ENCODE results near the gene AKAP8L. TPM values are rescaled to one million over a fixed set of nuclear protein-coding genes. Genes with fewer than 3 reads are reported as not detected.
A peak's percentile ranks its signal among the peaks of the same experiment; 100 is the strongest.
"Not testable (repeated sequence)": the region's sequence is repeated elsewhere in the genome, so short reads cannot be mapped to it uniquely, and the experiment has no call there.

Gene AKAP8L
- total RNA-seq, 2 experiments from 2014 or later = 70.6 to 71.6 TPM

GRCh38 chr19:15373644-15374043, 45.1 kb downstream of the AKAP8L start:
- peaks cover 17% of the 10 kb centered on the region for H3K4me1 Mint-ChIP-seq
- no peak overlapping the region for H3K27ac Mint-ChIP-seq
- H3K4me3 Mint-ChIP-seq = no peak overlapping the region
- no peaks in the 10 kb centered on the region for H3K9me3 Mint-ChIP-seq
- H3K27me3 Mint-ChIP-seq = no peaks in the 10 kb centered on the region
- peaks cover 30% of the 10 kb centered on the region for H3K36me3 Mint-ChIP-seq
- DNase-seq = no peak

GRCh38 chr19:15372891-15373301, 45.9 kb downstream of the AKAP8L start:
- H3K36me3 Mint-ChIP-seq = peaks cover 24% of the 10 kb centered on the region
- DNase-seq = no peak
- H3K27me3 Mint-ChIP-seq = no peaks in the 10 kb centered on the region
- H3K4me3 Mint-ChIP-seq = no peak overlapping the region
- H3K9me3 Mint-ChIP-seq = no peaks in the 10 kb centered on the region
- peaks cover 16% of the 10 kb centered on the region for H3K4me1 Mint-ChIP-seq
- H3K27ac Mint-ChIP-seq = no peak overlapping the region

- no peak overlapping the region for H3K27ac Mint-ChIP-seq
- no peak overlapping the region for H3K4me3 Mint-ChIP-seq
- peaks cover 22% of the 10 kb centered on the region for H3K36me3 Mint-ChIP-seq
Measured at GRCh38 chr19:15372470-15372869, 46.3 kb downstream of the AKAP8L start.

GRCh38 chr19:15371786-15372380, 46.9 kb downstream of the AKAP8L start:
- Mint-ChIP-seq H3K4me1 (peaks cover 9% of the 10 kb centered on the region), H3K9me3 (no peaks in the 10 kb centered on the region), H3K27ac (no peak overlapping the region), H3K36me3 (peaks cover 18% of the 10 kb centered on the region), H3K27me3 (no peaks in the 10 kb centered on the region), H3K4me3 (no peak overlapping the region)
- DNase-seq = no peak

More at GRCh38 chr19:15372470-15372869, 46.3 kb downstream of the AKAP8L start:
- no peaks in the 10 kb centered on the region for H3K27me3 Mint-ChIP-seq
- no peaks in the 10 kb centered on the region for H3K9me3 Mint-ChIP-seq
- H3K4me1 Mint-ChIP-seq = peaks cover 12% of the 10 kb centered on the region
- no peak for DNase-seq

- Mint-ChIP-seq H3K9me3 (no peaks in the 10 kb centered on the region), H3K4me1 (peaks cover 6% of the 10 kb centered on the region), H3K27ac (no peak overlapping the region), H3K36me3 (peaks cover 16% of the 10 kb centered on the region), H3K4me3 (no peak overlapping the region), H3K27me3 (no peaks in the 10 kb centered on the region)
- DNase-seq = no peak
Measured at GRCh38 chr19:15371119-15371518, 47.7 kb downstream of the AKAP8L start.

- DNase-seq = no peak
- H3K36me3 Mint-ChIP-seq = peaks cover 19% of the 10 kb centered on the region
- H3K4me1 Mint-ChIP-seq = peaks cover 2% of the 10 kb centered on the region
- H3K27ac Mint-ChIP-seq = no peak overlapping the region
- no peaks in the 10 kb centered on the region for H3K27me3 Mint-ChIP-seq
- H3K9me3 Mint-ChIP-seq = no peaks in the 10 kb centered on the region
- H3K4me3 Mint-ChIP-seq = no peak overlapping the region
Measured at GRCh38 chr19:15369594-15369891, 49.2 kb downstream of the AKAP8L start.

GRCh38 chr19:15368798-15369593, 49.8 kb downstream of the AKAP8L start:
- Mint-ChIP-seq H3K36me3 (peaks cover 19% of the 10 kb centered on the region), H3K27me3 (no peaks in the 10 kb centered on the region), H3K27ac (no peak overlapping the region), H3K4me3 (no peak overlapping the region), H3K9me3 (no peaks in the 10 kb centered on the region), H3K4me1 (peaks cover 2% of the 10 kb centered on the region)
- DNase-seq = no peak

- H3K36me3 Mint-ChIP-seq = peaks cover 23% of the 10 kb centered on the region
- H3K4me3 Mint-ChIP-seq = no peak overlapping the region
- no peaks in the 10 kb centered on the region for H3K9me3 Mint-ChIP-seq
- H3K27me3 Mint-ChIP-seq = no peaks in the 10 kb centered on the region
- H3K27ac Mint-ChIP-seq = no peak overlapping the region
- DNase-seq = no peak
- H3K4me1 Mint-ChIP-seq = peaks cover 2% of the 10 kb centered on the region
Measured at GRCh38 chr19:15368051-15368632, 50.6 kb downstream of the AKAP8L start.

- Mint-ChIP-seq H3K36me3 (peaks cover 21% of the 10 kb centered on the region), H3K4me3 (no peak overlapping the region), H3K27me3 (no peaks in the 10 kb centered on the region), H3K27ac (no peak overlapping the region), H3K4me1 (no peaks in the 10 kb centered on the region), H3K9me3 (no peaks in the 10 kb centered on the region)
- DNase-seq = no peak
Measured at GRCh38 chr19:15367439-15367838, 51.3 kb downstream of the AKAP8L start.

- Mint-ChIP-seq H3K27ac (no peak overlapping the region), H3K4me1 (peaks cover 4% of the 10 kb centered on the region), H3K27me3 (no peaks in the 10 kb centered on the region), H3K9me3 (no peaks in the 10 kb centered on the region), H3K36me3 (peaks cover 19% of the 10 kb centered on the region), H3K4me3 (no peak overlapping the region)
- DNase-seq = no peak
Measured at GRCh38 chr19:15365264-15365663, 53.5 kb downstream of the AKAP8L start.

GRCh38 chr19:15363791-15364190, 55.0 kb downstream of the AKAP8L start:
- H3K4me1 Mint-ChIP-seq, H3K27ac Mint-ChIP-seq, DNase-seq, H3K9me3 Mint-ChIP-seq, H3K27me3 Mint-ChIP-seq, H3K4me3 Mint-ChIP-seq: not testable (repeated sequence)
- H3K36me3 Mint-ChIP-seq = peaks cover 23% of the 10 kb centered on the region

- peaks cover 28% of the 10 kb centered on the region for H3K36me3 Mint-ChIP-seq
- not testable (repeated sequence) for H3K9me3 Mint-ChIP-seq, H3K4me3 Mint-ChIP-seq, H3K27me3 Mint-ChIP-seq, DNase-seq, H3K27ac Mint-ChIP-seq, H3K4me1 Mint-ChIP-seq
Measured at GRCh38 chr19:15363048-15363447, 55.7 kb downstream of the AKAP8L start.

GRCh38 chr19:15360015-15360414, 58.8 kb downstream of the AKAP8L start:
- H3K27ac Mint-ChIP-seq, H3K4me1 Mint-ChIP-seq, H3K4me3 Mint-ChIP-seq, DNase-seq, H3K27me3 Mint-ChIP-seq, H3K9me3 Mint-ChIP-seq: not testable (repeated sequence)
- H3K36me3 Mint-ChIP-seq = peaks cover 34% of the 10 kb centered on the region

GRCh38 chr19:15358918-15359317, 59.9 kb downstream of the AKAP8L start:
- Mint-ChIP-seq H3K4me1 (peaks cover 4% of the 10 kb centered on the region), H3K4me3 (no peak overlapping the region), H3K36me3 (peaks cover 38% of the 10 kb centered on the region), H3K9me3 (no peaks in the 10 kb centered on the region), H3K27ac (peak overlapping the region; percentile 34), H3K27me3 (no peaks in the 10 kb centered on the region)
- DNase-seq = no peak

GRCh38 chr19:15357906-15358305, 60.9 kb downstream of the AKAP8L start:
- Mint-ChIP-seq H3K36me3 (peaks cover 36% of the 10 kb centered on the region), H3K4me3 (no peak overlapping the region), H3K9me3 (no peaks in the 10 kb centered on the region), H3K4me1 (peaks cover 4% of the 10 kb centered on the region), H3K27ac (no peak overlapping the region), H3K27me3 (no peaks in the 10 kb centered on the region)
- DNase-seq = no peak

All from activated naive CD8-positive, alpha-beta T cell treated with anti-CD3 and anti-CD28 coated beads for 36 hours (primary cell).